Esophagus muscularis mucosa (tissue), 4 donors: ENCODE measurements around the gene KRTAP9-9.

Source experiments
- CTCF ChIP-seq, 3 experiments: fragments of 200-600 bp in 2 of 3; fragments of 450-650 bp in 1 of 3; sonication (generic) in 2 of 3; IDR thresholded peaks; one replicate each; pipeline ENCODE4 v1.5.1; 2017 to 2019; ENCODE audit warnings: antibody characterized with exemption in 3 of 3, mild to moderate bottlenecking in 2 of 3, moderate library complexity in 1 of 3
- EP300 ChIP-seq: sonication (generic); formaldehyde crosslinking; IDR thresholded peaks from one replicate; pipeline ENCODE4 v1.6.1; 2017; ENCODE audit warnings: antibody characterized with exemption
- POLR2A ChIP-seq: fragments of 450-650 bp; IDR thresholded peaks from one replicate; pipeline ENCODE4 v1.6.1; 2017; ENCODE audit warnings: antibody characterized with exemption, moderate library complexity, mild to moderate bottlenecking, low read depth
- POLR2AphosphoS5 ChIP-seq, 2 donors: sonication (generic); formaldehyde crosslinking; IDR thresholded peaks; one replicate each; pipeline ENCODE4 v1.6.1; 2017; ENCODE audit warnings: antibody characterized with exemption in 2 of 2

GRCh38 chr17:41223821-41224220 lies 31.4 kb upstream of the KRTAP9-9 start:
- no peak for TF ChIP-seq CTCF (IDR thresholded peaks at IDR 0.05)
- TF ChIP-seq POLR2AphosphoS5 (IDR thresholded peaks at IDR 0.05), result no peak
- TF ChIP-seq POLR2A, result no peak
- no peak for TF ChIP-seq EP300
